Measurements from ENCODE around the gene KDM2B.

The KDM2B gene

GRCh38 chr12:121444842-121445202 is 136.0 kb downstream of the KDM2B start:
- TF ChIP-seq CTCF (IDR thresholded peaks at IDR 0.05) (no peak), ZFX (IDR thresholded peaks at IDR 0.05; ENCODE audit: borderline replicate concordance) (no peak)
- no peak overlapping the region for H3K27ac ChIP-seq

GRCh38 chr12:121443911-121444841 is 136.6 kb downstream of the KDM2B start:
- no peak for TF ChIP-seq ZFX (IDR thresholded peaks at IDR 0.05; ENCODE audit: borderline replicate concordance)
- TF ChIP-seq CTCF (IDR thresholded peaks at IDR 0.05): no peak
- H3K27ac ChIP-seq: no peak overlapping the region

DNA sequence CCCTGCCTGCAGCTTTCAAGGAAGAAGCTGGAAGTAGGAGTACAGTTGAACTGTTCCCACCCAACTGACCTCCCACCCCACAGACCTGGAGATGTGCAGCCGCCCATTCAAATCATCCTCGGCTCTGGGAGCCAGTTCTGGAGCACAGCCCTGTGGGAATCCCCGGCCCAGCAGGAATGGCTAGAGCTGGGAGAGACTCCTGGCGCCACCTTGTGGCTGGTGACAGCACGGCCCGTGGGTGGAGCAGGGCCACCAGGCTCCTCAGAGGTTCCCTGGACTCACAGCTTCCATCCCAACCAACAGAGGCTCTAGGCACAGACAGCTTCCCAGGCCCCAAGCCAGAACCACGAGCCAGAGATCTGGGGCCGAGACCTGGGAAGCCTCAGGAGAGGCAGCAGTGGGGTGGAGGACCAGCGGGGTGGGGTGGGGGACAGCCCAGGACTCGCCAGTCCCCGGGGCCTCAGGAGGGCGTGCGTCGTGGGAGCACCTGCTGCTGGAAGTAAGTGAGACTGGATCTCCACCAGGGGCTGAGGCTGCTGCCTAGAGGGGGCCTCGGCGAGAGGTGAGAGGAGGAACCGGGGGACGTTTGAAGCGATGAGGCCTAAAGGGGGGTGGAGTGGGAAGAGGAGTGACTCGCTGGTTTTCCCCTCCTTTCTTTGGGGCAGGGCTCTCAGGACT is 137.5 kb downstream of the KDM2B start:
- no peak overlapping the region for H3K27ac ChIP-seq
- TF ChIP-seq CTCF (IDR thresholded peaks at IDR 0.05) (peak; percentile 100), ZFX (IDR thresholded peaks at IDR 0.05; ENCODE audit: borderline replicate concordance) (no peak)

- H3K27ac ChIP-seq: no peak overlapping the region
- TF ChIP-seq CTCF (IDR thresholded peaks at IDR 0.05) (no peak), ZFX (IDR thresholded peaks at IDR 0.05; ENCODE audit: borderline replicate concordance) (no peak)
Measured at GRCh38 chr12:121442028-121442948, 138.5 kb downstream of the KDM2B start.

GRCh38 chr12:121441555-121441954 is 139.3 kb downstream of the KDM2B start:
- TF ChIP-seq ZFX (IDR thresholded peaks at IDR 0.05; ENCODE audit: borderline replicate concordance) (no peak), CTCF (IDR thresholded peaks at IDR 0.05) (peak; percentile 77)
- H3K27ac ChIP-seq: no peak overlapping the region

DNA sequence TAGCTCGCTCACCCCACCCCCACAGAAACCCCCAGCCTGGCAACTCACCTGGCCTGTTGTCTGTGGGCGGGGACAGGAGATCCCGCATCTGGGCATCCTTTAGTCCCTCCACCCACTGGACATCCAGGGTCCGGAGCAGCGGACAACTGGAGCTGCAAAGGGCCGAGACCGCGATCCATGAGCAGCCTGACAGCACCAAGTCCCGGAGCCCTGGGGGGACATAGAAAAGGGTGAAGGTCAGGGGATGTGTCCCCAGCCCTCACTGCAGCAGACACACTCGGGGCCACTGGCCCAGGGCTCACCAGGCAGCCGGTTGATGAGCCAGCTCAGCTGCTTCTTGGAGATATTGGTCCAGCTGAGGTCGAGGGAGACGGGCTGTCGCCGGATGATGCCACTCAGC is 140.1 kb downstream of the KDM2B start:
- no peak overlapping the region for H3K27ac ChIP-seq
- TF ChIP-seq ZFX (IDR thresholded peaks at IDR 0.05; ENCODE audit: borderline replicate concordance) (no peak), CTCF (IDR thresholded peaks at IDR 0.05) (no peak)

Measured in 22Rv1 (cell line).